HG02571 (cell line): ENCODE measurements around the gene PRAMEF5.
"Not testable (repeated sequence)": the region's sequence is repeated elsewhere in the genome, so short reads cannot be mapped to it uniquely, and the experiment has no call there.

Experiments used
- ATAC-seq: cut with Tn5 transposase; IDR thresholded peaks from one replicate; pipeline ENCODE4 v1.9.1; 2021; ENCODE audit warnings: mild to moderate bottlenecking, moderate library complexity; ENCODE audit not compliant: unreplicated experiment

The PRAMEF5 gene

DNA sequence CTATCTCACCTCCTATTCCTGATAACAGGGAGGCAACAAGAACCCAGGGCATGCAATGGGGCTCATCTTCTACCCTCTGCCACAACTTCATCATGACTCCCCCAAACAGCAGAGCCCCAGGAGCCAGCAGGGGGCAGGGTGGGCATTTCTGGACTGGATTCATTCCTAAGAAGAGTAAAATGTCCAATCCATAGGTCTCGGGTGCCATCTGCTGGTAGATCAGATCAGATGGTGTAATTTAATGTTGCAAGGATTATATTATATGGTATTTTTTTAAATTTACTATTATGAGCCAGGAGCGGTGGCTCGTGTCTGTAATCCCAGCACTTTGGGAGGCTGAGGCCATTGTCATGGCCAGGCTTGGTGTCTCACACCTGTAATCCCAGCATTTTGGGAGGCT is 11.1 kb downstream of the PRAMEF5 start:
- ATAC-seq: not testable (repeated sequence)

- not testable (repeated sequence) for ATAC-seq
Observed at GRCh38 chr1:13277016-13277415, 23.0 kb downstream of the PRAMEF5 start.

DNA sequence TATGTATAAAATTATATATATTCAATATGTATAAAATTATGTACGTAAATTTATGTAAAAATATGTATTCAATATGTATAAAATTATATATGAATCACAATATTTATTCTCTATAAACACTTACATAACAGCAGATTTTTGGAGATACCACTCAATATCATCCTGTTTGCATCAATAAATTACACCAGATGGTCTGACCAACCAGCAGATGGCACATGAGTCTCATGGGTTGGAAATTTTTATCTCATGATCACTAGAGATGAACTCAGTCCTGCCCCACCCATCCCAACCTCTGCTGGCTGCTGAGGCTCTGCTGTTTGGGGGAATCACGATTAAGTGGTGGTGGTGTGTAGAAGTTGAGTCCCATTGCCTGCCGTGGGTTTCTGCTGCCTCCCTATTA is 25.6 kb downstream of the PRAMEF5 start:
- not testable (repeated sequence) for ATAC-seq

GRCh38 chr1:13285037-13285436 is 31.0 kb downstream of the PRAMEF5 start, which contains the start of gene PRAMEF8:
PRAMEF8 (minus strand) TSS chr1:13285137; CDS start chr1:13284091, 1,046 bp downstream.
- not testable (repeated sequence) for ATAC-seq

DNA sequence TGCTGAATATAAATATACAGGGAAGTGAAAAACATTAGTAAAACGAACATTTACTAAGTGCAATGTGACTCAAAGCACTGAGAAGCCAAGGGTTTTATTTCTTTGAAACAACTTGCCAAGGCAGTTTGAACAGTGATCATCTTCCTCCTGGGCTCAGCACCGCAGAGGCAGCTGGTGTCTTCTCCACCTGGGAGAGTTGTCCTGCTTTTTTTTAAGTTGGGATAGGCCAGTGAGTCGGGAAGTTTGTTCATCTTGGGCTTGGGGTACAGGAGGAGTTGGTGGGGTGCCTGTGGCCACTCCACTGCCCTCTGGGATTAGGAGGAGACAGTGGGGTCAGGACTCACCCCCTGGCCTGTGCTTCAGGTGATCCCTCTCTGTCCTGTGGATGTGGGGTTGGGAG is 35.0 kb downstream of the PRAMEF5 start:
- ATAC-seq: not testable (repeated sequence)

- ATAC-seq: not testable (repeated sequence)
Observed at GRCh38 chr1:13297216-13297931, 43.4 kb downstream of the PRAMEF5 start.

DNA sequence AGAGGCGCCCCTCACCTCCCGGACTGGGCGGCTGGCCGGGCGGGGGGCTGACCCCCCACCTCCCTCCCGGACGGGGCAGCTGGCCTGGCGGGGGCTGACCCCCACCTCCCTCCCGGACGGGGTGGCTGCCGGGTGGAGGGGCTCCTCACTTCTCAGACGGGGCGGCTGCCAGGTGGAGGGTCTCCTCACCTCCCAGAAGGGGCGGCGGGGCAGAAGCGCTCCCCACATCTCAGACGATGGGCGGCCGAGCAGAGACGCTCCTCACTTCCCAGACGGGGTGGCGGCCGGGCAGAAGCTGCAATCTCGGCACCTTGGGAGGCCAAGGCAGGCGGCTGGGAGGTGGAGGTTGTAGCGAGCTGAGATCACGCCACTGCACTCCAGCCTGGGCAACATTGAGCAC is 44.7 kb downstream of the PRAMEF5 start:
- not testable (repeated sequence) for ATAC-seq

DNA sequence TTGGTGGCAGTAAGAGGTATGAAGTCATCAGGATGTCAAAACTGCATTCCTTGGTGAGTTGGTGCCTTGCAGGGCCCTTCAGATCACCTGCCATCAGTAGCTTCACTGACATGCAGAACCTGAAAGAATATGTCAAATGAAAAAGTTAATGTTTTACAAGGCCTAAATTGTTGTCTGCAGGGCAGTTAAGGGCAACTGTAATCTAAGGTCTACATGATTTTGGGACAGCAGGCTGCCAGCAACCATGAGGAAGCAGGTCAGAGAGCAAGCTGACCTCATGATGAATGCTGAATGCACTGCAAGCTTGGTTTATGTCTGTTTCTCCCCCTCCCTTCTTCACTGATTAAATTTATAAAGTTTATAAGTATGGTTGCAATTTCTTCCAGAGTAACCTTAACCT is 48.2 kb downstream of the PRAMEF5 start:
- not testable (repeated sequence) for ATAC-seq

DNA sequence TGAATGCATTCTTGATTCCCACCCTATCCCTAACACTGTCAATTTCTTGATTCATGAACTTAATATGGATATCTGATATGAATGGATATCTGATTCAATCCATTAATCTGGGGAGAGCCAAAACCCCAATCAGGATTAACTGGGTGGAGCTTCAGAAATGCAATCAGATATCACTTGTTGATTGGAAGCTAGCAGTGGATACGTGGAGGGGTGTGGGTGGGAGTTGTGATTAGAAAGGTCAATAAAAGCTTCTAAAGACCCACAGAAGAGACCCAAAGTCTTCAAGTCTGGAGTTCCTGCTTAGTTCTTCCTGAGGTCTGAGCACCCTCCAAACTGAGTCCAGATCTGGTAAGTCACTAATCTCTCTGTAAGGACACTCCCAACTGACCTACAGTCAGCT is 49.2 kb downstream of the PRAMEF5 start, which contains the start of gene PRAMEF33:
TSS of gene PRAMEF33 (plus strand) at position 301 of the 400 bp plus-strand sequence. CDS start 2,416 bp downstream, outside the sequence.
- ATAC-seq: not testable (repeated sequence)
